ENCODE measurements around the gene CDHR1. TPM values are rescaled to one million over a fixed set of nuclear protein-coding genes. Genes with fewer than 3 reads are reported as not detected.

CDHR1 gene
- total RNA-seq, 1 experiment from 2014 or later, result 6.6 TPM

DNA sequence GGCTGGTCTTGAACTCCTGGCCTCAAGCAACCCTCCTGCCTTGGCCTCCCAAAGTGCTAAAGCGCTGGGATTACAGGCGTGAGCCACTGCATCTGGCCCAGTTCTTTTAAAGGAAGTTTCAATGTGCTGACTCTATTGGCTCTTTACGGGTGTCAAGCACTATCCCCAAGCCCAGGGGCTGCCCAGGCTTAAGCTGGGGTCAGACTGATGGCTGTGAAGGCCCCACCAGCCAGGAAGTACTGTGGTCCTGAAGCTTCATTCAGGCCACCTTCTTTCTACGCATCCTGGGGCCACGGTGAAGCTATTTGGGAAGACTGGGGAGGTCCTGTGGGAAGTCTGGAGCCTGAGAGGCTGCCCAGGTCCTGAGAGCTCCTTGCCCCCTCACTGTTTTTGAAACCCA is 12.7 kb upstream of the CDHR1 start:
- no peaks in the 10 kb centered on the region for H3K79me1 ChIP-seq (ENCODE audit: insufficient read depth, low read depth, low read length, poor library complexity, severe bottlenecking)
- H2BK120ac ChIP-seq (ENCODE audit: low read depth, low read length, poor library complexity, severe bottlenecking), result no peak overlapping the region
- H3K4me1 ChIP-seq (ENCODE audit: insufficient read depth, low read length), result peaks cover 3% of the 10 kb centered on the region; the same call in 1 of the 2 replicates
- H3K23me2 ChIP-seq (ENCODE audit: insufficient read length, low read depth, low read length, poor library complexity, severe bottlenecking), result no peaks in the 10 kb centered on the region
- H3K9ac ChIP-seq (ENCODE audit: extremely low read depth, insufficient read length, low read length), result no peak overlapping the region
- no peaks in the 10 kb centered on the region; the same call in 1 of the 2 replicates for H3K27me3 Mint-ChIP-seq (ENCODE audit: low read depth)
- no peak overlapping the region for H3K14ac ChIP-seq (ENCODE audit: insufficient read depth, low read length)
- no CpG with 5 or more reads among the region's 5 CpGs for WGBS (ENCODE audit: extremely low coverage, insufficient read length, low lambda C conversion rate)
- no peak overlapping the region for H2BK20ac ChIP-seq (ENCODE audit: low read depth, low read length, poor library complexity, severe bottlenecking)
- H2AFZ ChIP-seq (ENCODE audit: low read length), result no peak overlapping the region
- H3K27ac ChIP-seq (ENCODE audit: insufficient read length, low read depth, low read length), result no peak overlapping the region
- H2BK5ac ChIP-seq (ENCODE audit: insufficient read length, low read length), result no peak overlapping the region
- no peak for DNase-seq
- no peak overlapping the region for H2AK5ac ChIP-seq (ENCODE audit: insufficient read length, low read length)
- no peaks in the 10 kb centered on the region for H3K79me2 ChIP-seq (ENCODE audit: insufficient read depth, low read length)
- no peak overlapping the region for H3K56ac ChIP-seq (ENCODE audit: insufficient read length, low read depth, low read length)
- H2BK15ac ChIP-seq (ENCODE audit: low read depth, low read length), result no peak overlapping the region
- no peak overlapping the region for H3K4ac ChIP-seq (ENCODE audit: low read depth, low read length)
- H3K4me1 Mint-ChIP-seq, result no peaks in the 10 kb centered on the region
- H3K27ac Mint-ChIP-seq, result no peak overlapping the region
- H3K36me3 Mint-ChIP-seq (ENCODE audit: insufficient read depth in 1 of 3, low read depth in 3 of 3), result peaks cover 0 to 8% (median 3%) of the 10 kb centered on the region in 3 experiments; a peak in 4 of 7 replicates
- no peak overlapping the region for H2BK12ac ChIP-seq (ENCODE audit: insufficient read length, low read depth, low read length)
- no peak overlapping the region for H3K4me2 ChIP-seq (ENCODE audit: insufficient read depth, insufficient read length, low read length)
- no peak overlapping the region for H3T11ph ChIP-seq (ENCODE audit: low read length)
- H4K91ac ChIP-seq (ENCODE audit: insufficient read length, low read depth, low read length), result no peak overlapping the region
- H3K9me3 ChIP-seq (ENCODE audit: control insufficient read depth, low read depth, low read length), result no peaks in the 10 kb centered on the region
- H3K4me3 Mint-ChIP-seq, result no peak overlapping the region
- H4K20me1 ChIP-seq (ENCODE audit: control insufficient read depth, insufficient read depth, insufficient read length), result no peaks in the 10 kb centered on the region
- H4K5ac ChIP-seq (ENCODE audit: insufficient read length, low read depth, low read length), result no peak overlapping the region
- peaks cover 7 to 10% of the 10 kb centered on the region in 2 experiments; a peak in 4 of 5 replicates for H3K9me3 Mint-ChIP-seq
- no peak overlapping the region for H3K18ac ChIP-seq (ENCODE audit: insufficient read length, low read depth, low read length)
- no peak overlapping the region for H3K23ac ChIP-seq (ENCODE audit: insufficient read length, low read depth, low read length)
- no peak for TF ChIP-seq CTCF (conservative IDR thresholded peaks at IDR 0.05)
- H4K8ac ChIP-seq (replicated peaks; ENCODE audit: insufficient read length, low read depth, low read length), result no peak overlapping the region
- no peaks in the 10 kb centered on the region; the same call in 1 of the 2 replicates for H3K27me3 ChIP-seq (ENCODE audit: insufficient read depth, low read length)

All from H9 (cell line).